Natural killer cell (primary cell): Measurements from ENCODE around the gene OAS1. TPM values are rescaled to one million over a fixed set of nuclear protein-coding genes. Genes with fewer than 3 reads are reported as not detected.

ENCODE experiments used
- ATAC-seq, 3 donors: fragments of 150-1000 bp in 2 of 3; fragments of 200-7000 bp in 1 of 3; cut with Tn5 transposase; 1 replicate in 1 of 3; 2 replicates in 2 of 3; pipeline ENCODE4 v1.10.0; 2021; ENCODE audit warnings: mild to moderate bottlenecking in 2 of 3, moderate library complexity in 2 of 3
- DNase-seq, 2 donors: peaks; one replicate each; pipeline versions ENCODE4 v3.0.0 to v3.0.0-alpha.2; 2013 to 2021; ENCODE audit warnings: mixed read lengths in 1 of 2
- H3K27ac ChIP-seq: one replicate; pipeline ENCODE4 v1.5.1; 2013; ENCODE audit warnings: mild to moderate bottlenecking, low read length
- H3K27me3 ChIP-seq: one replicate; pipeline ENCODE4 v1.6.1; 2013; ENCODE audit warnings: low read length; ENCODE audit not compliant: control insufficient read depth, insufficient read depth
- H3K36me3 ChIP-seq: one replicate; pipeline ENCODE4 v1.6.1; 2013; ENCODE audit warnings: low read length; ENCODE audit not compliant: control insufficient read depth, insufficient read depth
- H3K4me1 ChIP-seq: one replicate; pipeline ENCODE4 v1.6.1; 2013; ENCODE audit warnings: low read length; ENCODE audit not compliant: control insufficient read depth, insufficient read depth
- H3K4me3 ChIP-seq: one replicate; pipeline ENCODE4 v1.5.1; 2013; ENCODE audit warnings: low read length
- H3K9me3 ChIP-seq: one replicate; pipeline ENCODE4 v1.6.1; 2013; ENCODE audit warnings: low read length; ENCODE audit not compliant: control insufficient read depth, insufficient read depth
- H3K27ac Mint-ChIP-seq, 2 donors: one replicate each; pipeline ENCODE4 v1.8.0; 2022; ENCODE audit warnings: mild to moderate bottlenecking in 2 of 2, mixed read lengths in 2 of 2, moderate library complexity in 1 of 2
- H3K27me3 Mint-ChIP-seq, 2 donors: one replicate each; pipeline ENCODE4 v1.8.0; 2022; ENCODE audit warnings: low read depth in 2 of 2, mixed read lengths in 2 of 2
- H3K36me3 Mint-ChIP-seq: one replicate; pipeline ENCODE4 v1.8.0; 2022; ENCODE audit warnings: mixed read lengths
- H3K4me1 Mint-ChIP-seq, 2 donors: one replicate each; pipeline ENCODE4 v1.8.0; 2022; ENCODE audit warnings: mixed read lengths in 2 of 2
- H3K4me3 Mint-ChIP-seq: one replicate; pipeline ENCODE4 v1.8.0; 2022; ENCODE audit warnings: mild to moderate bottlenecking, moderate library complexity, mixed read lengths
- H3K9me3 Mint-ChIP-seq, 2 donors: one replicate each; pipeline ENCODE4 v1.8.0; 2022; ENCODE audit warnings: mixed read lengths in 2 of 2
- WGBS: methylation state at CpG from one replicate; pipeline ENCODE4 v1.1.7; 2013; ENCODE audit warnings: missing lambda C conversion rate; ENCODE audit not compliant: insufficient coverage; 5-methylcytosine and 5-hydroxymethylcytosine counted together
- intact Hi-C: fragments of 100-400 bp; cut with micrococcal nuclease; formaldehyde crosslinking; loops from one replicate; pipeline ENCODE4 v1.14.2; 2022
- total RNA-seq, 4 donors: library from RNA; stranded (reverse); fragments of 120-200 nt in 1 of 4; gene quantifications; one replicate each; pipeline versions ENCODE4 v1.2.3 to v1.2.4, GENCODE V29; 2013 to 2022
- TF ChIP-seq, protein P1 (sequence below): fragments of 200-600 bp; IDR thresholded peaks from one replicate; pipeline ENCODE4 v1.8.0; 2022; ENCODE audit warnings: antibody characterized with exemption

The OAS1 gene
- total RNA-seq, 3 donors from 2014 or later (not counting 1 experiment from before 2014, with no cell fraction given), result 12.4 to 21.1 (median 16.5) TPM

GRCh38 chr12:112891093-112892024, 15.4 kb upstream of the OAS1 start:
- H3K4me1 ChIP-seq, result no peaks in the 10 kb centered on the region

DNA sequence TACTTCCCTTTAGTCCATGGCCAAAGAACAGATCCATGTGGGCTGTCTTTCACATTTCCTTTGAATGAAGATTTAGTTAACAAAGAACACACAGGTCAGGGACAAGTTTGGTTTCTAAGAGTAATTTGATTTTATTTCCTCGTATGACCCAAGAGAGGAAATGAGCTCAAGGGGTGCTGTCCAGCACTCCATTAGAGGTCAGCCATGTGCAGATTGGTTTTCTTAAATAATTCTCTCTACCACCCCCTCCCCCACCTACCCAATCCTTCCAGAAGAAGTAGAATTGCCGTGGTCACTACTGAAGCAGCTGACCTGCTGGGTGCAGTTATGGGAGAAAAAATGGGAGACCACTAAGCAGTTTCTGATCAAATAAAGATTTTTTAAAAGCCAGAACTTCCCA, 13.9 kb upstream of the OAS1 start:
- Mint-ChIP-seq H3K27me3 (peaks cover 10 to 13% of the 10 kb centered on the region in 2 donors), H3K4me3 (no peak overlapping the region), H3K27ac (no peak overlapping the region), H3K4me1 (no peaks in the 10 kb centered on the region), H3K36me3 (no peaks in the 10 kb centered on the region), H3K9me3 (no peaks in the 10 kb centered on the region)
- H3K4me1 ChIP-seq, result no peaks in the 10 kb centered on the region
- no peaks in the 10 kb centered on the region for H3K36me3 ChIP-seq
- no peak for DNase-seq
- H3K4me3 ChIP-seq, result no peak overlapping the region
- H3K27ac ChIP-seq, result no peak overlapping the region
- intact Hi-C loops, result no loop called here
- no peaks in the 10 kb centered on the region for H3K27me3 ChIP-seq
- no peaks in the 10 kb centered on the region for H3K9me3 ChIP-seq
- TF ChIP-seq, protein P1, sequence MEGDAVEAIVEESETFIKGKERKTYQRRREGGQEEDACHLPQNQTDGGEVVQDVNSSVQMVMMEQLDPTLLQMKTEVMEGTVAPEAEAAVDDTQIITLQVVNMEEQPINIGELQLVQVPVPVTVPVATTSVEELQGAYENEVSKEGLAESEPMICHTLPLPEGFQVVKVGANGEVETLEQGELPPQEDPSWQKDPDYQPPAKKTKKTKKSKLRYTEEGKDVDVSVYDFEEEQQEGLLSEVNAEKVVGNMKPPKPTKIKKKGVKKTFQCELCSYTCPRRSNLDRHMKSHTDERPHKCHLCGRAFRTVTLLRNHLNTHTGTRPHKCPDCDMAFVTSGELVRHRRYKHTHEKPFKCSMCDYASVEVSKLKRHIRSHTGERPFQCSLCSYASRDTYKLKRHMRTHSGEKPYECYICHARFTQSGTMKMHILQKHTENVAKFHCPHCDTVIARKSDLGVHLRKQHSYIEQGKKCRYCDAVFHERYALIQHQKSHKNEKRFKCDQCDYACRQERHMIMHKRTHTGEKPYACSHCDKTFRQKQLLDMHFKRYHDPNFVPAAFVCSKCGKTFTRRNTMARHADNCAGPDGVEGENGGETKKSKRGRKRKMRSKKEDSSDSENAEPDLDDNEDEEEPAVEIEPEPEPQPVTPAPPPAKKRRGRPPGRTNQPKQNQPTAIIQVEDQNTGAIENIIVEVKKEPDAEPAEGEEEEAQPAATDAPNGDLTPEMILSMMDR, result no peak
- ATAC-seq, result no peak
- 37% methylated on average over 2 of the region's 2 CpGs for whole genome bisulfite sequencing

More at GRCh38 chr12:112891093-112892024, 15.4 kb upstream of the OAS1 start:
- Histone ChIP-seq H3K4me3 (no peak overlapping the region), H3K36me3 (no peaks in the 10 kb centered on the region), H3K9me3 (no peaks in the 10 kb centered on the region), H3K27me3 (no peaks in the 10 kb centered on the region), H3K27ac (no peak overlapping the region)
- intact Hi-C loops, result no loop called here
- H3K27me3 Mint-ChIP-seq, result peaks cover 2 to 6% of the 10 kb centered on the region in 2 donors
- no peak overlapping the region for H3K4me3 Mint-ChIP-seq
- DNase-seq, result no peak
- WGBS, result 95% methylated on average over 6 of the region's 6 CpGs
- TF ChIP-seq, protein P1, result no peak
- no peaks in the 10 kb centered on the region for H3K36me3 Mint-ChIP-seq
- no peak for ATAC-seq
- no peaks in the 10 kb centered on the region for H3K9me3 Mint-ChIP-seq
- no peak overlapping the region for H3K27ac Mint-ChIP-seq
- no peaks in the 10 kb centered on the region for H3K4me1 Mint-ChIP-seq

GRCh38 chr12:112894128-112894527, 12.6 kb upstream of the OAS1 start:
- Histone ChIP-seq H3K4me3 (no peak overlapping the region), H3K27me3 (no peaks in the 10 kb centered on the region), H3K36me3 (no peaks in the 10 kb centered on the region), H3K9me3 (no peaks in the 10 kb centered on the region), H3K27ac (no peak overlapping the region), H3K4me1 (no peaks in the 10 kb centered on the region)
- DNase-seq (no peak), ATAC-seq (no peak)
- H3K36me3 Mint-ChIP-seq, result no peaks in the 10 kb centered on the region
- H3K9me3 Mint-ChIP-seq, result no peaks in the 10 kb centered on the region
- no peak overlapping the region for H3K27ac Mint-ChIP-seq
- no peak overlapping the region for H3K4me3 Mint-ChIP-seq
- intact Hi-C loops, result no loop called here
- TF ChIP-seq, protein P1, result no peak
- no peaks in the 10 kb centered on the region for H3K4me1 Mint-ChIP-seq
- peaks cover 17 to 22% of the 10 kb centered on the region in 2 donors for H3K27me3 Mint-ChIP-seq
